HEK293T (cell line): ENCODE data around the gene NR2E1.

Experiments
- CTCF ChIA-PET: fragments of 350-600 bp; formaldehyde crosslinking; extraction: SDS; loops from one replicate; lab custom pipeline; 2021; ENCODE audit warnings: antibody characterized with exemption, inconsistent platforms; lab: Yijun Ruan, JAX
- POLR2A ChIA-PET: fragments of 350-600 bp; formaldehyde crosslinking; extraction: SDS; loops from one replicate; lab custom pipeline; 2020; ENCODE audit warnings: antibody characterized with exemption, inconsistent platforms; lab: Yijun Ruan, JAX
- DNase-seq: peaks from one replicate; pipeline ENCODE4 v3.0.0; 2012; ENCODE audit warnings: mixed read lengths; ENCODE audit errors: extremely low spot score
- ARNT ChIP-seq: fragments of 450-650 bp; IDR thresholded peaks from 2 replicates; pipeline ENCODE4 v1.6.1; 2017; ENCODE audit warnings: mild to moderate bottlenecking
- BHLHE40 ChIP-seq: fragments of 450-650 bp; IDR thresholded peaks from 2 replicates; pipeline ENCODE4 v1.6.1; 2016; ENCODE audit warnings: mild to moderate bottlenecking, moderate library complexity, borderline replicate concordance
- CTBP1 ChIP-seq: fragments of 450-650 bp; IDR thresholded peaks from 2 replicates; pipeline ENCODE4 v1.6.1; 2016; ENCODE audit warnings: borderline replicate concordance
- ELF4 ChIP-seq: fragments of 450-650 bp; IDR thresholded peaks from 2 replicates; pipeline ENCODE4 v1.6.1; 2017; ENCODE audit warnings: antibody characterized with exemption
- FOXA1 ChIP-seq: fragments of 450-650 bp; IDR thresholded peaks from 2 replicates; pipeline ENCODE4 v1.6.1; 2016; ENCODE audit warnings: mild to moderate bottlenecking
- FOXK2 ChIP-seq: fragments of 450-650 bp; IDR thresholded peaks from 2 replicates; pipeline ENCODE4 v1.6.1; 2016; ENCODE audit warnings: mild to moderate bottlenecking
- FOXM1 ChIP-seq: fragments of 450-650 bp; IDR thresholded peaks from 2 replicates; pipeline ENCODE4 v1.6.1; 2017; ENCODE audit warnings: mild to moderate bottlenecking, borderline replicate concordance
- HDGF ChIP-seq: fragments of 450-650 bp; IDR thresholded peaks from 2 replicates; pipeline ENCODE4 v1.6.1; 2017; ENCODE audit warnings: antibody characterized with exemption, borderline replicate concordance
- L3MBTL2 ChIP-seq: fragments of 450-650 bp; conservative IDR thresholded peaks from 2 replicates; pipeline ENCODE4 v1.6.1; 2016; ENCODE audit warnings: mild to moderate bottlenecking
- LEF1 ChIP-seq: fragments of 450-650 bp; IDR thresholded peaks from 2 replicates; pipeline ENCODE4 v1.6.1; 2017; ENCODE audit warnings: mild to moderate bottlenecking, borderline replicate concordance
- NFRKB ChIP-seq: fragments of 450-650 bp; IDR thresholded peaks from 2 replicates; pipeline ENCODE4 v1.6.1; 2016; ENCODE audit warnings: mild to moderate bottlenecking, moderate library complexity
- SP1 ChIP-seq: fragments of 450-650 bp; IDR thresholded peaks from 2 replicates; pipeline ENCODE4 v1.6.1; 2017
- SUZ12 ChIP-seq: fragments of 450-650 bp; IDR thresholded peaks from 2 replicates; pipeline ENCODE4 v1.6.1; 2016; ENCODE audit warnings: mild to moderate bottlenecking
- TARDBP ChIP-seq: fragments of 450-650 bp; IDR thresholded peaks from 2 replicates; pipeline ENCODE4 v1.6.1; 2016
- ZNF384 ChIP-seq: fragments of 450-650 bp; IDR thresholded peaks from 2 replicates; pipeline ENCODE4 v1.6.1; 2016
- TF ChIP-seq, protein P1 (sequence below): fragments of 450-650 bp; IDR thresholded peaks from 2 replicates; pipeline ENCODE4 v1.6.1; 2016

The NR2E1 gene

DNA sequence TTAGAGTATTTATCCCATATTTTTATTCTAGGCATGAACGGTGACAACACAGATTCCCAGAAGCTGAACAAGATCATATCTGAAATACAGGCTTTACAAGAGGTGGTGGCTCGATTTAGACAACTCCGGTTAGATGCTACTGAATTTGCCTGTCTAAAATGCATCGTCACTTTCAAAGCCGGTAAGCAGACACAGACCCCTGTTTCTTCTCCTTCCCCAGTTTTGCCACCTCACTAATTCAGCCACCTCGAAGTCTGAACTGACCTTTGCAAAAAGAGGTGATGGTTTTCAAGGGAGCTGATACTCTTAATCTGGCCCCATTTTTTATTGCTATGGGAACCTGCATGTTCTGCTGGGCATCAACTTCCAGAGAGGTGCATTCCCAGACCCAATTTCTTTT is 15.0 kb downstream of the NR2E1 start:
- CTCF ChIA-PET: no interaction called here
- no peak for TF ChIP-seq FOXK2
- TF ChIP-seq ARNT: no peak
- DNase-seq: no peak
- POLR2A ChIA-PET: no interaction called here

DNA sequence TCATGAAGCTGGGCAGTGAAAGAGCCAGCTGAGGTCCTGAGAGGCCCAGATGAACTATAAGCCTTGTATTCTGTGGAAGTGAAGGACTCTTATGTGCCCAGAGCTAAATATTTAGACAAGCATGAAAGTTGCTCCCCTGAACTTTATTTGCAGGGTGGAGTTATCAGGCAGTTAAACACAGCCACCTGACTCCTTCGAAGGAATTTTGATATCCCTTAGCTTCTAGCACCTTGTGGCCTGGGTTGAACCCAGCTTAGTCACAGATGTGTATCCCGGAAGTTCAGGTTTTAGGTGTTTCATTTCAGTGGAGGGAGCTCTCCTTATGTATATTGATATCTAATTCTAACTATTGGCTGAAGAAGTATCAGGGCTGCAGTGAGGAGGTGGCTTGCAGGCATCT is 20.4 kb downstream of the NR2E1 start:
- DNase-seq: no peak
- CTCF ChIA-PET: no interaction called here
- no peak for TF ChIP-seq LEF1
- TF ChIP-seq NFRKB: no peak
- TF ChIP-seq SUZ12: no peak
- no peak for TF ChIP-seq FOXM1
- no peak for TF ChIP-seq BHLHE40
- no peak for TF ChIP-seq FOXA1
- TF ChIP-seq FOXK2: no peak

DNA sequence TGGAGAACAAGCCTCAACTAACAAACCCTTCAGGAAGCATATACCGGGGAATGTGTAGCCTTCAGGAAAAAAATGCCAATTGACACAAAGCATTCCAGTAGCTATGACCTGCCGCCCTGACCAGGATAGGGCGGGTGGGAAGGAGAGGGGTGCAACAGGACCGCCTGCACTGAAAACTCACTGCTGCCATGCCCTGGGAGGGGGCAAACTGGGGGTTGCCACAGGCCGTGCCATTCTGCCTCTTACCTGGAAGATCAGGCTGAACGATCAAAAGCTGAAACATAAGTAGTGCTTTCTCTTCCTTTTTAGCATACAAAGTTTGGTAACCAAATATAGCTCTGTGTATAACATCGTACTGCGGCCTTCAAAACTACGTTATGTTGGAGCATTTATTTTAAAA is 21.7 kb downstream of the NR2E1 start:
- TF ChIP-seq ARNT (no peak), SUZ12 (no peak), HDGF (no peak), FOXK2 (no peak), FOXA1 (no peak), FOXM1 (no peak), ELF4 (no peak), TARDBP (no peak)
- TF ChIP-seq, protein P1, sequence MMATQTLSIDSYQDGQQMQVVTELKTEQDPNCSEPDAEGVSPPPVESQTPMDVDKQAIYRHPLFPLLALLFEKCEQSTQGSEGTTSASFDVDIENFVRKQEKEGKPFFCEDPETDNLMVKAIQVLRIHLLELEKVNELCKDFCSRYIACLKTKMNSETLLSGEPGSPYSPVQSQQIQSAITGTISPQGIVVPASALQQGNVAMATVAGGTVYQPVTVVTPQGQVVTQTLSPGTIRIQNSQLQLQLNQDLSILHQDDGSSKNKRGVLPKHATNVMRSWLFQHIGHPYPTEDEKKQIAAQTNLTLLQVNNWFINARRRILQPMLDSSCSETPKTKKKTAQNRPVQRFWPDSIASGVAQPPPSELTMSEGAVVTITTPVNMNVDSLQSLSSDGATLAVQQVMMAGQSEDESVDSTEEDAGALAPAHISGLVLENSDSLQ: no peak
- ChIA-PET CTCF (interaction anchor here (0.7 kb wide), 1 partner anchor 10 kb away, joined by 3 read pairs; no protein-coding TSS in a partner anchor), POLR2A (no interaction called here)
- DNase-seq: no peak

More for the DNA sequence above, 20.4 kb downstream of the NR2E1 start:
- POLR2A ChIA-PET: interaction anchor here (1.2 kb wide), 1 partner anchor 14 kb away, joined by 4 read pairs; no protein-coding TSS in a partner anchor

DNA sequence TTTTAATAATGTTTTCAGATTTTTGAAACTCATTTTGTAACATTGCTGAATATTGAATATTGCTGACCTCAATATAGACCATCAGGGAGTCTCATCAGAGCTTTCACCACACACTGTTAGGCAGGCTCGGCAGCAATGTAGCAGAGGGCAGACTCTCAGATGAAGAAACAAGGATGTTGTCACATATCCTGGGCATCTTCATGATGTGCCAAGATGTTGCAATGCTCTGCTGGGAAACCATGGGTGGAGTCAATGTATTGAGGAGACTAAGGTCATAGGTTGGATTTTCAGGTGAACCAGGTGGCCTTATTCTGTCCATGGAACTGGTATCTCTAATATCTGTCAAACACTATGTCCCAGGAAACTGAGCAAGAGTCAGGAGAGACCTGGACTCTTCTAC is 27.3 kb downstream of the NR2E1 start:
- DNase-seq: no peak
- ChIA-PET POLR2A (no interaction called here), CTCF (no interaction called here)
- TF ChIP-seq LEF1 (no peak), FOXM1 (no peak), TARDBP (no peak)

DNA sequence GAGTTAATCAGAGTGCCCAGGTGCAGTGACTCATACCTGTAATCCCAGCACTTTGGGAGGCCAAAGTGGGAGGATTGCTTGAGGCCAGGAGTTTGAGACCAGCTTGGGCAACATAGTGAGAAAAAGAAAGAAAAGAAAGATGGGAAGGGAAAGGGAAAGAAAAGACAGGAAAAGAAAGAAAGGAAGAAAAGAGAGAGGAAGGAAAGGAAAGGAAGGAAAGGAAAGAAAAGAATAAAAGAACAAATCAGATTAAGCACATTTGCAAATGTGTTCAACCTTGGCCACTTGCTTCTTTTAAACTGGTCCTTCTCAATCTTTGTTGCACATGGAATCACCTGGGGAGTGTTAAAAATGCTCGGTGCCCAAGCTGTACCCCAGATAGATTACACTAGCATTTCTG is 28.0 kb downstream of the NR2E1 start:
- ChIA-PET CTCF (no interaction called here), POLR2A (no interaction called here)
- TF ChIP-seq FOXA1: no peak
- TF ChIP-seq ARNT: no peak
- TF ChIP-seq, protein P1: no peak
- no peak for TF ChIP-seq TARDBP
- TF ChIP-seq LEF1: no peak
- no peak for TF ChIP-seq ELF4
- no peak for DNase-seq

DNA sequence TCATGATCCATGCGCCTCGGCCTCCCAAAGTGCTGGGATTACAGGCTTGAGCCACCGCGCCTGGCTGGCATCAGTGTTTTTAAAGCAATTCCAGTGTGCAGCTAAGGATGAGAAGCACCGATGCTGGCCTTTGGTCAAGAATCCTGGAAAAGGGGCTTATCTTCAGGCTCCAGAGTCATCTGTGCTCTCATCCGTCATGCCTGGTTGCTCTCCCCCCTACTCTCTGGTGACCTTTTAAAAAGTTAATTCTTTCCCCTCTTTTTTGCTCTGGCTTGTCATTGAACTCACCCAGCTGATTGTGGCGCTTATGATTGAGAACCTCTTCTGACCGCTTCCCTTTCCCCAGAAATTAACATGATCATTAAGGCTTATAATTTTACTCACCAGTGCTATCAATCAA is 28.7 kb downstream of the NR2E1 start:
- DNase-seq: no peak
- ChIA-PET CTCF (no interaction called here), POLR2A (no interaction called here)
- TF ChIP-seq SP1 (no peak), TARDBP (no peak), FOXK2 (no peak), SUZ12 (no peak), NFRKB (no peak), HDGF (no peak), FOXA1 (no peak)
- TF ChIP-seq, protein P1: no peak

DNA sequence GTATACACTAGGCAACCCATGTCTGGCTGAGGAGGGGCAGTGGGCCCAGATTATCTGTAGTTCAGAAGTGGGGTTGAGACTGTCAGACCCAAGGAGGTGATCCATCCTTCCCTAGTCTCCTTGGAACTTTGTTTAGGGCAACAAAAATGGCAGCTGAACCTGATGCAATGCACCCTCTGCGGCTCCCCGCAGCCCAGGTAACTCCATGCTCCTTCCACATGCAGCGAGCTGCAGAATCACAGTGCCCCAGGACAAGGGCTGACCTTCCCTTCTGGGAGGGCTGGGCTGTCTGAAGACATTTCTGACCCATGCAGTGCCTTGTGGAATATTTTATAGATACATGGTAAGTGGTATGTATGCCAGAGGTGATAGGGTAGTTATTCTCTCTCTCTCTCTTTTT is 29.4 kb downstream of the NR2E1 start:
- CTCF ChIA-PET: no interaction called here
- no peak for DNase-seq
- TF ChIP-seq SUZ12 (no peak), HDGF (no peak), ARNT (no peak), NFRKB (no peak), TARDBP (no peak), FOXA1 (no peak), FOXM1 (no peak)
- POLR2A ChIA-PET: no interaction called here

DNA sequence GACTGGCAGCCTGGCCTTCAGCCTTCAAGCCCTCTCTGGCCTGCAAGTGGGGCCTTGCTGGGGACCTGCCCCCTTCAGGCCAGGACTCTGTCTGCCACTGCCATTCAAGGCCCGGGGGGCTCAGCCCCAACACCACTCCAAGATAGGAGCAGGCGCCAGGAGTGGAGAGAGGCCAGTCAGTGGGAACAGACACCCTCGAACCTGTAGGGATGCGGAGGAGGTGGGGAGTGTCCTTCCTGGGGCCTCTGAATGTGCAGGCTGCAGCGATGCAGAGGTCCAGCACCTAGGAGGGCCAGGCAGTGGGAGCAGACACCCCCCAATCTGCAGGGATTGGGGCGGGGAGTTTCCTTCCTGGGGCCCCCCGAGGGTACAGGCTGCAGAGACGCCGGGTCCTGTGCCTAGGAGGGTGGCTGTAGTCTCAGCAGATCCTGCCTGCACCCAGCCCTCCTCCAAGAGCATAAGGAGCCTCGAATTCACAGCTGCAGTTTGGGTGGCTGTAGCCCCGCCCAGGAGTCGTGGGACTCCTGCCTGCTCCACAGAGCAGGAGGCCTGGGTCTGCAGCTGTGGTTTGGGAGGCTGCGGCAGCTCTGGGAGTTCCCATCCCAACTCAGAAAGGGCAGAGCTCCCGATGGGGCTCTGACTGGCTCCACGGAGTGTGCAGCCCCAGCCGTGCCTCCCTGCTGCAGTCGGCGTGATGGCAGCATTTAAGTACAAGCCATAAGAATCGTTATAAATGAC is 33.1 kb downstream of the NR2E1 start:
- no peak for DNase-seq
- POLR2A ChIA-PET: no interaction called here
- TF ChIP-seq FOXA1 (no peak), ELF4 (no peak), L3MBTL2 (no peak), ZNF384 (no peak), LEF1 (no peak), TARDBP (no peak), FOXK2 (no peak), SUZ12 (no peak), HDGF (no peak), FOXM1 (no peak), SP1 (no peak), ARNT (no peak), CTBP1 (no peak), NFRKB (no peak)
- CTCF ChIA-PET: interaction anchor here (0.6 to 0.8 kb wide), 2 partner anchors 25 to 45 kb away, joined by 3 to 9 read pairs; no protein-coding TSS in a partner anchor
